ENCODE data around the gene PELI2.

DNA sequence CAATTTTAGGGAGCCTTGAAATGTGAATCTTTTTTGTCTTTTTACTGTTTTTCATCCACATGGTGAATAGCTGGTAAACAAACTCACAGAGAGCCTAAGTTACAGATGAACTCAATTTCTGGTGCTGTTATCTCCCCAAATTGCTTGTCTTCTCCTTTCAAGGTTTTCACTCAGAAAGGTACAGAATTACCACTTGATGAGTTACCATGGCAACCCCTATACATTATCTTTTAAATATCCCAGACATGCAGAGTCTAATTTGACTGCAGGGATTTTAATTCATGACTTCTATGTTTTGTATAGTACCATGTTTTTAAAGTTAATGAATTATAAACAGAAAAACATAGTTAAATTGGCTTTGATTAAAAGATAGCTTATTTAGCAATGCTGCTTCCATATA is 203.7 kb downstream of the PELI2 start:
- no peak for TF ChIP-seq CTCF (IDR thresholded peaks at IDR 0.05; ENCODE audit: low read length)
- no peak for TF ChIP-seq EZH2 (IDR thresholded peaks at IDR 0.05; ENCODE audit: borderline replicate concordance, low read length)

Measured in OCI-LY1 (cell line).